ENCODE results near the gene TBX5. TPM values are rescaled to one million over a fixed set of nuclear protein-coding genes. Genes with fewer than 3 reads are reported as not detected.

Gene TBX5
- total and polyA plus RNA-seq, 9 donors: 0.11 to 4.7 (median 1.9) TPM

DNA sequence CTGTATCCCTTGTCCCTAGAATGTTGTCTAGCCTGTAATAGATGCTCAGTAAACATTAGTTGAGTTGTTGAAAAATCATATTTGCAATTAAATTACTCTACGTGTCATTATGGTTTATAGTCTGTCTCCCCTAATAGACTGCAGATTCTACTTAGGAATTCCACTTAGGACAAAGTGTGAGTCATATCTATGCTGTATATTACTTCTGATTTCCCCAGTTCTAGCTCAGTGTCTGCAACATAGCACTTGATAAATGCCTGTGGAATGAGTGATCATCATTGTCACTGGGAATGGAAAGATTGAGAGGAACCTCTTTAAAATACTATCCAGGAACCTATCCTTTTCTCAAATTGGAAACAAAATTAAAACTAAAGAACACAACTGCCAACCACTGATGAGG lies 99.3 kb downstream of the TBX5 start:
- H3K36me3 ChIP-seq (ENCODE audit: control insufficient read depth, insufficient read depth, low read length): no peaks in the 10 kb centered on the region
- H3K4me1 ChIP-seq (ENCODE audit: control insufficient read depth, insufficient read depth, low read length): peaks cover under 1% of the 10 kb centered on the region
- H3K27ac ChIP-seq (ENCODE audit: low read length): no peak overlapping the region
- DNase-seq: no peak
- H3K4me3 ChIP-seq (ENCODE audit: low read length): no peak overlapping the region
- no peaks in the 10 kb centered on the region for H3K9me3 ChIP-seq (replicated peaks; ENCODE audit: control insufficient read depth, low read depth, low read length)
- H3K27me3 ChIP-seq (ENCODE audit: control insufficient read depth, insufficient read depth, low read length): peaks cover 4% of the 10 kb centered on the region
- no CpG with 5 or more reads among the region's 1 CpG for WGBS (ENCODE audit: insufficient coverage)

DNA sequence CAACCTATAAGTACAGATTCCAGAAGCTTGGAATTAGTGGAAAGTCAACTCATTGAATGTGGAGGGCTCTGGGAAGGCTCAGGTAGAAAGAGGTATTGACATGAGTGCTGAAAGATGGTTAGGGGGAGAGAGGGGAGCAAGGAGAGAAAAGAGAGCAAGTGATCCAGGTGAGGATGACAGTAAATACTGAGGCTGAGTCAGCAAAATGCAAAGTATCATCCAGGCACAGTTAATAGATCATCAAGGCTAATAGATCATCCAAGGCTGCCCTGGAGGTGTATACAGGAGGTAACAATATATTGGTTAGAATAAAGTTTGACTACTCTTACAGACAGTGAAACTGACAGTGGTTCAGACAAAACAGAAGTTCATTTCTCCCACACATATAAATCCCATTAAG lies 100.5 kb downstream of the TBX5 start:
- H3K4me3 ChIP-seq (ENCODE audit: low read length): no peak overlapping the region
- DNase-seq: no peak
- H3K27me3 ChIP-seq (ENCODE audit: control insufficient read depth, insufficient read depth, low read length): peaks cover 8% of the 10 kb centered on the region
- H3K9me3 ChIP-seq (replicated peaks; ENCODE audit: control insufficient read depth, low read depth, low read length): no peaks in the 10 kb centered on the region
- H3K4me1 ChIP-seq (ENCODE audit: control insufficient read depth, insufficient read depth, low read length): no peaks in the 10 kb centered on the region
- no peak overlapping the region for H3K27ac ChIP-seq (ENCODE audit: low read length)
- H3K36me3 ChIP-seq (ENCODE audit: control insufficient read depth, insufficient read depth, low read length): no peaks in the 10 kb centered on the region
